ENCODE results near the gene EDRF1. TPM values are rescaled to one million over a fixed set of nuclear protein-coding genes. Genes with fewer than 3 reads are reported as not detected.

Gene EDRF1
- total RNA-seq, 1 donor from 2014 or later: 43.2 TPM

DNA sequence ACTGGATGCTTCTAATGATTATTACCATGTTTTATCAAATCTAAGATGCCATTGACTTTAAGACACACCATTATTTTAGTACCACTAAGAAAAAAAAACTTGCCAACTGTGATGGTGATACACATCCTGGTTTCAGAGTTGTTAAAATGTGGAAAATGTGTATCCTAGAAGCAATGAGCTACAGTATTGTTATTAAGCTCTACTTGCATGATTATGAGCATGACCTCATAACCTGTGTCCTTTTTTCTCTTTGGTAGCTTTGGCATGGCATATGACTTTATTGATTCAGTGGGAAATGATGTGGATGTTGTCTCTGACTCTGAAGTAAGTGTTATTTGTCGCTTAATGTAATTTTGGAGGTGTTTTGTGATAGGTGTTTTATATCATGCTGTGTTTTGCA, 3.3 kb downstream of the EDRF1 start:
- intact Hi-C loops (cut with micrococcal nuclease): no loop called here
- H3K27me3 Mint-ChIP-seq: no peaks in the 10 kb centered on the region
- peak overlapping the region; percentile 55 for H3K27ac Mint-ChIP-seq
- H3K4me3 Mint-ChIP-seq: no peak overlapping the region
- peaks cover 18% of the 10 kb centered on the region for H3K4me1 Mint-ChIP-seq
- H3K9me3 Mint-ChIP-seq: no peaks in the 10 kb centered on the region
- DNase-seq: no peak
- peaks cover 57% of the 10 kb centered on the region for H3K36me3 Mint-ChIP-seq (ENCODE audit: low read depth)

DNA sequence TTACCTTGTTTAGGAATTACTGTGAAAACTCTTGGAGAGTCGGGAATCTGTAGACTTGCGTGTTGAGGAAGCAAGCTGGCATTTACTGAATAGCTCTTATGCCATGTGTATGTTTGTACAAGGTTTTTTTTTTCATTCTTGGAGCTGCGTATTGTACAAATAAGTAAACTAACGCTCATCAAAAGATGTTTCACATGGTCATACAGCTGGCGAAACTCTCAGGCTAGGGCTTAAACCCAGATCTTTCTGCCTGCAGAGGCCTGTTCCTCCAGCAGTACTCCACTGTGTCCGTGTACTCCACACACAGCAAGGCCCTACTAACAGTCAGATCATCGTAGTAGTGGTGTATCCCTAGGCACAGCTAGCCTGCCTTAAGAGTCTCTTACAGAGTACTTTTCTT, 7.4 kb downstream of the EDRF1 start:
- intact Hi-C loops (cut with micrococcal nuclease): no loop called here
- H3K9me3 Mint-ChIP-seq: no peaks in the 10 kb centered on the region
- H3K4me3 Mint-ChIP-seq: no peak overlapping the region
- H3K4me1 Mint-ChIP-seq: peaks cover 9% of the 10 kb centered on the region
- DNase-seq: no peak
- H3K27me3 Mint-ChIP-seq: no peaks in the 10 kb centered on the region
- H3K27ac Mint-ChIP-seq: no peak overlapping the region
- peaks cover 78% of the 10 kb centered on the region for H3K36me3 Mint-ChIP-seq (ENCODE audit: low read depth)

DNA sequence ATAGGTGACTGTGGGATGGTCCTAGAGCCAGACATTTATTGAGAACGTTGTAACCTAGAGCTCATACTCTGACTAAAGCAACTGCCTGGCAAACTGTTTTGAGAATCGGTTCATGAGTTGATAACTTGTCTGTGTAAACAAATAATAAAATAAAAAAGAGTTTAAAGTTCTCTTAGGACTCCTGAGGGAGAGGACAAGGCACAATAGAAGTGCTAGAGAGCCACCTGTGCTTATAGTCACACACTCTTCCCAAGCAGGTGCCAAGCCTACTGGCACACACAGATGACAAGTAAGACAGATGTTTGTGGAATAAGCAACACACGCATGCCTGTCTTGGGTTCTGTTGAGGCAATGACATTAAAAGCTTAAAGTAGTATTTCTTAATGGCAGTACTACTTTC, 7.9 kb downstream of the EDRF1 start:
- intact Hi-C loops (cut with micrococcal nuclease): no loop called here
- no peak for DNase-seq
- no peaks in the 10 kb centered on the region for H3K9me3 Mint-ChIP-seq

DNA sequence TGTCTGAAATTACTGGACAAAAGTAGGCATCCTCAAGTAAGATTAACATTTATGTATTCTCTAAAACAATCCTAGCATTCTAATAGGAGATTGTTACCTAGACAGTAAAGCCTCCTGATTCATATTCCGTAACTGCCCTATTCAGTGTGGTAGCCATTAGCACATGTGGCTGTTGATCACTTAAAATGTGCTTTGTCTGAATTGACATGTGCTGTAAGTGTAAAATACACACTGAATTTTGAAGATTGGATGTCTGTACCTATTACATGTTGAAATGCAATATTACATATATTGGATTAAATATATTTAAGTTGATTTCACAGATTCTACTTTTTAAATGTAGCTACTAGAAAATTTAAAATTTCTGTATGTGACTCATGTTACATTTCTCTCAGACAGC, 14.6 kb downstream of the EDRF1 start:
- H3K4me3 Mint-ChIP-seq: no peak overlapping the region
- H3K9me3 Mint-ChIP-seq: no peaks in the 10 kb centered on the region
- H3K27ac Mint-ChIP-seq: no peak overlapping the region
- H3K36me3 Mint-ChIP-seq (ENCODE audit: low read depth): peaks cover 83% of the 10 kb centered on the region
- H3K27me3 Mint-ChIP-seq: no peaks in the 10 kb centered on the region
- intact Hi-C loops (cut with micrococcal nuclease): loop anchor here (2.0 kb wide), 1 partner anchor 13 kb away; no protein-coding TSS in a partner anchor
- DNase-seq: no peak
- H3K4me1 Mint-ChIP-seq: peaks cover 2% of the 10 kb centered on the region

More for the DNA sequence above, 7.9 kb downstream of the EDRF1 start:
- H3K36me3 Mint-ChIP-seq (ENCODE audit: low read depth): peaks cover 78% of the 10 kb centered on the region
- H3K4me1 Mint-ChIP-seq: peaks cover 7% of the 10 kb centered on the region
- no peaks in the 10 kb centered on the region for H3K27me3 Mint-ChIP-seq
- no peak overlapping the region for H3K4me3 Mint-ChIP-seq
- no peak overlapping the region for H3K27ac Mint-ChIP-seq

DNA sequence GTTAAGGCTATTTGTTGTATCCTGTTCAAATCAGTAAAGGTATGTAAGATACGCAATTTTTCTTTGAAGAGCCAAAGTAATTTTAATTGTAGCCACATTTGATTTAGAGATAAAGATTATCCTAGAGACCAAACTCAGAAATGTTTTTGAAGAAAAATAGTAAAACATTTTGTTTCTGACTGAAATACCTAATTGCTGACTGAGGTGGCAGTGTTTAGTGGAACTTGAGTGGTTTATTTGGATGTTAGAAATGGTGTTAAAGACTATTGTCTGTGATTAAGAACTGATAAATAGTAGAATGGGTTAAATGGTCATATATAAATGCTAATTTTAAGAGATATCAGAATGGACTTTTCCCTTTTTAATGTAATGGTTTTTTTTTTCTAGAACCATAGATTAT, 15.3 kb downstream of the EDRF1 start:
- no peaks in the 10 kb centered on the region for H3K27me3 Mint-ChIP-seq
- H3K4me1 Mint-ChIP-seq: peaks cover 2% of the 10 kb centered on the region
- no peak overlapping the region for H3K27ac Mint-ChIP-seq
- H3K9me3 Mint-ChIP-seq: no peaks in the 10 kb centered on the region
- intact Hi-C loops (cut with micrococcal nuclease): loop anchor here (2.0 kb wide), 1 partner anchor 14 kb away; no protein-coding TSS in a partner anchor
- H3K4me3 Mint-ChIP-seq: no peak overlapping the region
- peaks cover 83% of the 10 kb centered on the region for H3K36me3 Mint-ChIP-seq (ENCODE audit: low read depth)
- DNase-seq: no peak

DNA sequence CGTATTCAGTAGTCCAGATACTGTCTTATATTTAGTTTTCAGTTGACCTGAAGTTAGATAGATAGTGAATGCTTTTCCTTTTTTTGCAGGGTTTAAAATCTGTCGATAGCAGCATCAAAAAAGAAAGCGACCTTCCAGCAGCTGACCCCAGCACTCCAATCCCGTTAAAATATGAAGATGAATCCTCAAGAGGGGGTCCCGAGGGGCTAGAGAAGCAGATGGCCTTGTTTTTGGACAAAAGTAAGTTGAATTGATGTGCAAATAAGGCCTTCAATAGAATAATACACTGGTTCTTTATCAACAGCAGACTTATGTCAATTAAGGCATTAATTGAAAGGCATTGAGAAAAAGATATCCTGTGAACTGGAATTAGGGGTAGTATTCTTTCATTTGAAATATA, 18.7 kb downstream of the EDRF1 start:
- intact Hi-C loops (cut with micrococcal nuclease): no loop called here
- H3K4me1 Mint-ChIP-seq: no peaks in the 10 kb centered on the region
- no peak overlapping the region for H3K27ac Mint-ChIP-seq
- H3K9me3 Mint-ChIP-seq: no peaks in the 10 kb centered on the region
- no peak for DNase-seq
- H3K36me3 Mint-ChIP-seq (ENCODE audit: low read depth): peaks cover 86% of the 10 kb centered on the region
- no peaks in the 10 kb centered on the region for H3K27me3 Mint-ChIP-seq
- no peak overlapping the region for H3K4me3 Mint-ChIP-seq

DNA sequence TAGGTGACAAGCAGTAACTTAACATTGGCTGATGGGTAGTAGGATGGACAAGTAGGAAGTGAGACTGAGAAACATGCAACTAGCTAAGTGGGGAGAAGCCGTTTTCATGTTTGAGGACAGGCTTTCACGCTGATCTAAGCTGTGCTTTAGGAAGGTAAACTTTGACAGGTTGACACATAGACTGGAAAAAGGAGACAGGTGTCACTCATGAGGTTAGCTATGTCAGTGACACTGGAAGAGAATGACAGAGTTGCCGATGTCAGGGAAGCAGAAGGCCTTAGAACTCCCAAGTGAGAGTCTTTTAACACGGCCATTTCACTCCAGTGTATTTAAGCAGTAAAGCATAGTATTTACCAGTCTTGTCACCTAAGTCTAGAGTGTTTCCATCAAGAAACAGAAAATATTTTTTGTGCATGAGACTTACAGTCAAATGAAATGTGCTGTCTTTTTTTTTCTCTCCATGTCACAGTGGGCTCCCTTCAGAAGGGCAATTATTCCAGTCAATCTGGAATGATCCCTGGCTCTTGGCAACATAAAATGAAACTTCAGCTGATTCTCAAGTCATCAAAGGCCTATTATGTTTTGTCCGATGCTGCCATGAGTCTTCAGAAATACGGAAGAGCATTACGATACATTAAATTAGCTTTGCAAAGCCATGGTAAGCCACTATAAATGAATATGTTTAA, 20.6 kb downstream of the EDRF1 start:
- intact Hi-C loops (cut with micrococcal nuclease): no loop called here
- no peak for DNase-seq
- no peaks in the 10 kb centered on the region for H3K9me3 Mint-ChIP-seq
- no peaks in the 10 kb centered on the region for H3K4me1 Mint-ChIP-seq
- no peaks in the 10 kb centered on the region for H3K27me3 Mint-ChIP-seq
- no peak overlapping the region for H3K27ac Mint-ChIP-seq
- H3K36me3 Mint-ChIP-seq (ENCODE audit: low read depth): peaks cover 86% of the 10 kb centered on the region
- no peak overlapping the region for H3K4me3 Mint-ChIP-seq

DNA sequence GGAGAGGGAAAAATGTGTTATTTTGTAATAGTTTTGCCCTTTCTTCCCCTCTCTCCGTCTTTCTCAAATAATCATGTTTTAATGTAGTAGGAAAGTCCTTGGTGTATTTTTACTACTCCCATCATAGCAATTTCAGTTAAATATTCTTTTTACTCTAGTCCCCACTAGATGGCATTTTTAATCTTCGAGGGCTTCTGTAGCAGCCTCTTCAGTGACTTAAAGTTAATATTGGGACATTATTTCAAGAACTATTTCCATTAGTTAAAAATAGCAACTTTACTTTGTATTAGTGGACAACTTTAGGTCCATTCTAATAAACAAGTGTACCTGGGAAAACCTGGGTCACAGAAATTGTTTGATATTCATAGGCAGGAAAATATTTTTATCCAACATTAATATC, 23.0 kb downstream of the EDRF1 start:
- H3K4me1 Mint-ChIP-seq: peaks cover 5% of the 10 kb centered on the region
- peaks cover 83% of the 10 kb centered on the region for H3K36me3 Mint-ChIP-seq (ENCODE audit: low read depth)
- H3K27ac Mint-ChIP-seq: no peak overlapping the region
- H3K4me3 Mint-ChIP-seq: no peak overlapping the region
- intact Hi-C loops (cut with micrococcal nuclease): no loop called here
- H3K27me3 Mint-ChIP-seq: no peaks in the 10 kb centered on the region
- DNase-seq: no peak
- H3K9me3 Mint-ChIP-seq: no peaks in the 10 kb centered on the region

DNA sequence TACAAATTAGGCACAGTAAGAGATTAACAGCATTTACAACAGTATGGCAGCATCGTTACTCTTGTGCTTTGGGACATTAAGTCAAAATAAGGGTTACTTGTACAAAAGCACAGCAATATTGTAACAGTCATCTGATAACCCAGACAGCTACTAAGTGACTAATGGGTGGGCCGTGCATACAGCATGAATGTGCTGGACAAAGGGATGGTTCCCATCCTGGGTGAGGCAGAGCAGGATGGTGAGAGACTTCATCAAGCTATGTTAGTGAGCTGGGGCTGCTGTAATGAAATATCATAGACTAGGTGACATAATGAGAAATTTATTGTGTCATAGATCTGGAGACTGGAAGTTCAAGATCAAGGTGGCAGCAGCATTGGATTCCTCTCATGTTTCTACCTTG, 25.4 kb downstream of the EDRF1 start:
- no peak for DNase-seq
- Mint-ChIP-seq H3K4me1 (peaks cover 5% of the 10 kb centered on the region), H3K27me3 (no peaks in the 10 kb centered on the region), H3K9me3 (no peaks in the 10 kb centered on the region), H3K4me3 (no peak overlapping the region), H3K27ac (no peak overlapping the region), H3K36me3 (ENCODE audit: low read depth) (peaks cover 82% of the 10 kb centered on the region)
- intact Hi-C loops (cut with micrococcal nuclease): loop anchor here (5.0 kb wide), 1 partner anchor 77 kb away; the partner anchor contains the start of genes BCCIP and UROS

DNA sequence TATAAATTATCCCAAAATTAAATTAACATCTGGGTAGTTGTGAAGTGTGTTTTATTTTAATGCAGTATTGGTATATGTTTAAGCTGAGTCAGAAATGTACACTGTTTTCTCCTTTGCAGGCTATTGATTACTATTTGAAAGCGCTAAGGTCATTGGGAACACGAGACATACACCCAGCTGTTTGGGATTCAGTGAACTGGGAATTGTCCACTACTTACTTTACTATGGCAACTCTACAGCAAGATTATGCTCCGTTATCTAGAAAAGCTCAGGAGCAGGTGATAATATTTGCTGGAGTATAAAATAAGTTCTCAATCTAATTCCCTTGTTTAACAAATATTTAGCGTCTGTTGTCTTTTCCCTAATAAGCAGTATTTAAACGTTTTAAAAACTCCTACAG, 27.9 kb downstream of the EDRF1 start:
- Mint-ChIP-seq H3K4me3 (no peak overlapping the region), H3K27ac (no peak overlapping the region), H3K36me3 (ENCODE audit: low read depth) (peaks cover 82% of the 10 kb centered on the region), H3K4me1 (peaks cover 6% of the 10 kb centered on the region), H3K27me3 (no peaks in the 10 kb centered on the region), H3K9me3 (no peaks in the 10 kb centered on the region)
- intact Hi-C loops (cut with micrococcal nuclease): loop anchor here (5.0 kb wide), 1 partner anchor 75 kb away; the partner anchor contains the start of genes BCCIP and UROS
- DNase-seq: no peak

DNA sequence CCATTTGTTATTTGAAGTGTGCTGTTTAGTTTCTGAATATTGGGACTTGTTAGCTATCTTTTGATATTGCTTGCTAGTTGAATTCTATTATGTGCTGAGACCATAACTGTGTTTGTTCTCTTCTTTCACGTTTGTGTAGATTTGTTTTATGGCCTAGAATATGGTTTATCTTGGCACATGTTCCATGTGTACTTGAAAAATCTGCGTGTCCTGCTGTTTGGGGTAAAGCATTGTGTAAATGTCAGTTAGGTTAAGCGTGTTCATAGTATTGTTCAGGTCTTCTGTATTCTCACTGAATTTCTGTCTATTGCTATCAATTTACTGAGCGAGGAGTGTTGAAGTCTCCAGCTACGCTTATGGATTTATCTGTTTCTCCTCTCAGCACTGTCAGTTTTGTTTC, 36.7 kb downstream of the EDRF1 start:
- Mint-ChIP-seq H3K4me3 (no peak overlapping the region), H3K27ac (no peak overlapping the region), H3K4me1 (no peaks in the 10 kb centered on the region), H3K9me3 (no peaks in the 10 kb centered on the region), H3K27me3 (no peaks in the 10 kb centered on the region), H3K36me3 (ENCODE audit: low read depth) (peaks cover 63% of the 10 kb centered on the region)
- intact Hi-C loops (cut with micrococcal nuclease): loop anchor here (10.0 kb wide), 1 partner anchor 781 kb away; no protein-coding TSS in a partner anchor
- DNase-seq: no peak

DNA sequence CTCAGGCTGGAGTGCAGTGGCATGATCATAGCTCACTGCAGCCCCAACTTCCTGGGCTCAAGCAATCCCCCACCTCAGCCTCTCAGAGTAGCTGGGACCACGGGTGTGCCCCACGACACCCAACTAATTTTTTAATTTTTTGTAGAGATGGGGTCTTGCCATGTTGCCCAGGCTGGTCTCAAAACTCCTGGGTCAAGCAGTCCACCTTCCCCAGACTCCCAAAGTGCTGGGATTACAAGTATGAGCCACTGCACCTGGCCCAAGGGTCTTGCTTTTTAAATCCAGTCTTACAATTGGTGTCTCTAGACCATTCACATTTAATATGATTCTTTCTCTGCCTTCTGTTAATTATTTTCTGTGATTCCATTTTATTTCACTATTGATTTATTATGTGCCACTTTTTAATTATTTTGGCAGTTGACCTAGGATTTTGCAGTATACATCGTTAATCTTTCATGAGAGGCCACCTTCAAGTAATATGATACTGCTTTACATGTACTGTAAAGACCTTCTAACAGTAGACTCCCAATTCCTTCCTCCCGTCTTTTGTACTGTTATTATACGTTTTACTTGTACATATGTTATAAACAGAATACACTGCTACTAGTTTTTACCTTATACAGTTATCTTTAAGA, 37.5 kb downstream of the EDRF1 start:
- Mint-ChIP-seq H3K27me3 (no peaks in the 10 kb centered on the region), H3K4me1 (no peaks in the 10 kb centered on the region), H3K9me3 (no peaks in the 10 kb centered on the region), H3K36me3 (ENCODE audit: low read depth) (peaks cover 59% of the 10 kb centered on the region), H3K27ac (no peak overlapping the region), H3K4me3 (no peak overlapping the region)
- DNase-seq: no peak
- intact Hi-C loops (cut with micrococcal nuclease): loop anchor here (10.0 kb wide), 1 partner anchor 782 kb away; no protein-coding TSS in a partner anchor

DNA sequence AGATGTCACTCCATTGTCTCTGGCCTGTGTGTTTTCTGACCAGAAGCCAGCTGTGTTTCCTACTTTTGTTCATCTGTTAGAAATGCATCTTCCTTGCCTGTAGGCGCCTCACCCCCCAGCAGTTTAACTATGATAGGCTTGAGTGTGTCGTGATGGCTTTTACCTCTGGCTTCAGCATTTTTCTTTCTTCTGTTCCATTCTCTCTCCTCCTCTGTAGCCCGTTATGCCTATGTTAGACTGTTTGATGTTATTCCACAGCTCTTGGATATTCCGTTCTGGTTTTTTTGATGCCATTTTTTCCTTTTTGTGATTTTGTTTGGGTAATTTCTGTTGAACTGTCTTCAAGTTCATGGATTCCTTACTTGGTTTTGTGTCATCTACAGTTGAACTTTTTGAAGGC, 38.2 kb downstream of the EDRF1 start:
- Mint-ChIP-seq H3K4me1 (no peaks in the 10 kb centered on the region), H3K9me3 (no peaks in the 10 kb centered on the region), H3K4me3 (no peak overlapping the region), H3K27ac (no peak overlapping the region), H3K36me3 (ENCODE audit: low read depth) (peaks cover 61% of the 10 kb centered on the region), H3K27me3 (no peaks in the 10 kb centered on the region)
- intact Hi-C loops (cut with micrococcal nuclease): loop anchor here (10.0 kb wide), 1 partner anchor 783 kb away; no protein-coding TSS in a partner anchor
- no peak for DNase-seq

DNA sequence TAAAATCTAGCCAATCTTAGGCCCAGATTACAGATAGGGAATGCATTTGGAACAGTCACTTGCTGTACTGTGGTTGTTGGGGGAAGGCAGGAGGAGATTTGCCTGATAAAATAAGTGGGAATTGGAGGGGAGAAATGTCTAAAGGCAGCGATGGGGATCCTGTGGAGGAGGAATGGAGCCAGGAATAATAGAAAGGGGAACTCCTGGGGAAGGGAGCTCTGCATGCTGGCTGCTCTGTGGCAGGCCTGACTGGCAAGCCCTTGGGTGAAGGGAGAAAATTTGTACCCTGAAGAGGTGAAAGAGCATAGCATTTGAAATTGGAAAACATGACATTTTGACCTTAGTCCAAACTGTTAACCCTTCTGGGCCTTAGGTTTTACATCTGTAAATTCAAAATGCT, 42.5 kb downstream of the EDRF1 start:
- H3K27me3 Mint-ChIP-seq: no peaks in the 10 kb centered on the region
- peaks cover 59% of the 10 kb centered on the region for H3K36me3 Mint-ChIP-seq (ENCODE audit: low read depth)
- no peak overlapping the region for H3K27ac Mint-ChIP-seq
- no peak for DNase-seq
- H3K4me3 Mint-ChIP-seq: no peak overlapping the region
- H3K9me3 Mint-ChIP-seq: no peaks in the 10 kb centered on the region
- intact Hi-C loops (cut with micrococcal nuclease): no loop called here
- H3K4me1 Mint-ChIP-seq: no peaks in the 10 kb centered on the region
